OCI-LY7 (cell line): ENCODE results near the gene HCK. TPM values are rescaled to one million over a fixed set of nuclear protein-coding genes. Genes with fewer than 3 reads are reported as not detected.

Experiments
- BruUV-seq: library from RNA; stranded (reverse); fragments of 400-500 nt; replicated peaks from 2 replicates; lab custom pipeline; 2021; lab: Mats Ljungman, UMichigan
- CTCF ChIA-PET: fragments of 300-600 bp; sonication (Branson Sonifier 250); formaldehyde crosslinking; loops from one replicate; lab custom pipeline; 2022; ENCODE audit warnings: antibody characterized with exemption; ENCODE audit not compliant: unreplicated experiment; lab: Charles Lee
- POLR2A ChIA-PET: fragments of 300-600 bp; sonication (Branson Sonifier 250); formaldehyde crosslinking; loops from one replicate; lab custom pipeline; 2022; ENCODE audit warnings: antibody characterized with exemption; lab: Charles Lee
- DNase-seq: peaks from one replicate; pipeline ENCODE4 v3.0.0-alpha.2; 2015; ENCODE audit warnings: low spot score
- H2AFZ ChIP-seq: fragments of 200-600 bp; sonication (generic), shearing (Covaris generic); 2 replicates; pipeline ENCODE4 v1.6.1; 2014; ENCODE audit warnings: mild to moderate bottlenecking, antibody characterized with exemption, low read length, moderate library complexity
- H3K27ac ChIP-seq: fragments of 200-600 bp; sonication (generic); 2 replicates; pipeline ENCODE4 v1.5.1; 2014; ENCODE audit warnings: mixed run types, low read depth, mild to moderate bottlenecking, moderate library complexity, low read length, inconsistent platforms; ENCODE audit not compliant: poor library complexity, severe bottlenecking
- H3K36me3 ChIP-seq: fragments of 200-600 bp; sonication (generic); 2 replicates; pipeline ENCODE4 v1.6.1; 2014; ENCODE audit warnings: mild to moderate bottlenecking, antibody characterized with exemption, low read length, moderate library complexity, mixed read lengths; ENCODE audit not compliant: insufficient read depth
- H3K4me1 ChIP-seq: fragments of 200-600 bp; sonication (generic); 2 replicates; pipeline ENCODE4 v1.5.1; 2014; ENCODE audit warnings: mild to moderate bottlenecking, low read length; ENCODE audit not compliant: insufficient read depth, poor library complexity, severe bottlenecking
- H3K4me2 ChIP-seq: fragments of 200-600 bp; sonication (generic); 2 replicates; pipeline ENCODE4 v1.6.1; 2014; ENCODE audit warnings: mild to moderate bottlenecking, low read length
- H3K4me3 ChIP-seq: fragments of 200-600 bp; sonication (generic); 2 replicates; pipeline ENCODE4 v1.5.1; 2014; ENCODE audit warnings: mild to moderate bottlenecking, low read depth, low read length; ENCODE audit not compliant: poor library complexity, severe bottlenecking
- H3K79me2 ChIP-seq: fragments of 200-600 bp; sonication (generic); 2 replicates; pipeline ENCODE4 v1.6.1; 2016; ENCODE audit warnings: low read depth, mild to moderate bottlenecking, low read length, moderate library complexity, mixed read lengths; ENCODE audit not compliant: insufficient read depth
- H3K9me2 ChIP-seq: fragments of 200-600 bp; sonication (generic); 2 replicates; pipeline ENCODE4 v1.6.1; 2016; ENCODE audit warnings: mild to moderate bottlenecking, low read length, mixed read lengths; ENCODE audit not compliant: insufficient read depth
- H3K9me3 ChIP-seq: fragments of 200-600 bp; sonication (generic); 2 replicates; pipeline ENCODE4 v1.6.1; 2014; ENCODE audit warnings: mild to moderate bottlenecking, mixed run types, low read length, mixed read lengths
- H4K20me1 ChIP-seq: fragments of 200-600 bp; sonication (generic); 2 replicates; pipeline ENCODE4 v1.6.1; 2014; ENCODE audit warnings: mild to moderate bottlenecking, antibody characterized with exemption, low read length, moderate library complexity, mixed read lengths; ENCODE audit not compliant: insufficient read depth
- EZH2phosphoT487 ChIP-seq: fragments of 200-600 bp; sonication (generic); IDR thresholded peaks from 2 replicates; pipeline ENCODE4 v1.6.1; 2018; ENCODE audit warnings: low read depth, borderline replicate concordance, mild to moderate bottlenecking, mixed run types, antibody characterized with exemption, low read length, moderate library complexity, mixed read lengths
- intact Hi-C: fragments of 100-400 bp; cut with micrococcal nuclease; formaldehyde crosslinking; loops from one replicate; pipeline ENCODE4 v1.10.0; 2022; ENCODE audit not compliant: unreplicated experiment
- total RNA-seq, 2 experiments: library from RNA; depleted of rRNA in 1 of 2; stranded (reverse); fragments of >200 nt in 1 of 2; shearing (Covaris generic) in 1 of 2; gene quantifications; 2 replicates each; pipeline ENCODE4 v1.2.3, GENCODE V29; 2014 to 2022
- TF ChIP-seq, protein P1 (sequence below): fragments of 200-600 bp; sonication (generic); conservative IDR thresholded peaks from 2 replicates; pipeline ENCODE4 v1.5.1; 2014; ENCODE audit warnings: mild to moderate bottlenecking, antibody characterized with exemption, low read length, moderate library complexity, mixed read lengths

HCK gene
- total RNA-seq, 2 experiments from 2014 or later = 0.19 to 3.2 TPM

DNA sequence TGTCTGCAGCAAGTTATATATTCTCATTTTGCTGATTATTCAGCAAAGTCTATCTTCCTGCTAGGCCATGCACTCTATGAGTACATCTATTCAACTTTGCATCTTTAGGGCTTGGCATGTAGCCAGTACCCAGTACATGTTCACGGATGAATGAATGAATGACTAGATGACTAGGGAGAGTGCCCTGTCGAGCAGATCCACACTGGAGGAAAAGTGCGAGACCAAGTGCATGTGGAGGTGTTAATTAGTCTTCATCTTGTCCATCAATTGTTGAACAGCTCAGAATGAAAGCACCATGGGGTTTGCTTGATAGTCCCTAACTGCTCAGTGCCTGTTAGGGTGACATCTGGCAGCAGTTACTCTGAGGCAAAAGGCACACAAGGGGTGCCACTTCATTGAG lies 87.9 kb downstream of the HCK start:
- no peak overlapping the region for H2AFZ ChIP-seq
- no peaks in the 10 kb centered on the region for H4K20me1 ChIP-seq
- BruUV-seq = no TSS peak
- POLR2A ChIA-PET = interaction anchor here (0.5 kb wide), 1 partner anchor 20 kb away, joined by 4 read pairs; no protein-coding TSS in a partner anchor
- intact Hi-C loops = no loop called here
- H3K4me3 ChIP-seq = no peak overlapping the region
- peaks cover 12% of the 10 kb centered on the region for H3K4me1 ChIP-seq
- no peak overlapping the region for H3K27ac ChIP-seq
- no peak for TF ChIP-seq EZH2phosphoT487
- TF ChIP-seq, protein P1, sequence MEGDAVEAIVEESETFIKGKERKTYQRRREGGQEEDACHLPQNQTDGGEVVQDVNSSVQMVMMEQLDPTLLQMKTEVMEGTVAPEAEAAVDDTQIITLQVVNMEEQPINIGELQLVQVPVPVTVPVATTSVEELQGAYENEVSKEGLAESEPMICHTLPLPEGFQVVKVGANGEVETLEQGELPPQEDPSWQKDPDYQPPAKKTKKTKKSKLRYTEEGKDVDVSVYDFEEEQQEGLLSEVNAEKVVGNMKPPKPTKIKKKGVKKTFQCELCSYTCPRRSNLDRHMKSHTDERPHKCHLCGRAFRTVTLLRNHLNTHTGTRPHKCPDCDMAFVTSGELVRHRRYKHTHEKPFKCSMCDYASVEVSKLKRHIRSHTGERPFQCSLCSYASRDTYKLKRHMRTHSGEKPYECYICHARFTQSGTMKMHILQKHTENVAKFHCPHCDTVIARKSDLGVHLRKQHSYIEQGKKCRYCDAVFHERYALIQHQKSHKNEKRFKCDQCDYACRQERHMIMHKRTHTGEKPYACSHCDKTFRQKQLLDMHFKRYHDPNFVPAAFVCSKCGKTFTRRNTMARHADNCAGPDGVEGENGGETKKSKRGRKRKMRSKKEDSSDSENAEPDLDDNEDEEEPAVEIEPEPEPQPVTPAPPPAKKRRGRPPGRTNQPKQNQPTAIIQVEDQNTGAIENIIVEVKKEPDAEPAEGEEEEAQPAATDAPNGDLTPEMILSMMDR = no peak
- CTCF ChIA-PET = no interaction called here
- no peaks in the 10 kb centered on the region for H3K79me2 ChIP-seq
- no peaks in the 10 kb centered on the region for H3K9me2 ChIP-seq
- no peak overlapping the region for H3K4me2 ChIP-seq
- H3K9me3 ChIP-seq = no peaks in the 10 kb centered on the region
- peaks cover 93% of the 10 kb centered on the region for H3K36me3 ChIP-seq
- DNase-seq = no peak

DNA sequence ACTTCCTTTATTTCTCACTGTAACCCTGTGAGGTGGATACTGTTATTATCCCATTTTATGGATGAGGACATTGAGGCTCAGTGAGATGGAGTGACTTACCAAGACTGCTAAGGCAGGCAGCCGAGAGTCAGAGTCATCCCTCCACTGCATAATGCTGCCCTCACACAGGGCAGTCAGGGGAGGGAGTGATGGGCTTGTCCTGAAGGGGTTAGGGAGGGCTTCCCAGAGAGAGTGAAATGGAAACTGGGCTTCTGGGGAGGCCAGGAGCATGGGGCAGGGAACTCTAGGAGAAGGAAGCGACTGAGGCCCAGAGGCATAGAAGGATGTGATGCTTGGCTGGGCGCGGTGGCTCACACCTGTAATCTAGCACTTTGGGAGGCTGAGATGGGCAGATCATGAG lies 88.6 kb downstream of the HCK start:
- TF ChIP-seq, protein P1 = no peak
- no peak for TF ChIP-seq EZH2phosphoT487
- Histone ChIP-seq H3K4me2 (no peak overlapping the region), H4K20me1 (no peaks in the 10 kb centered on the region), H3K27ac (no peak overlapping the region), H3K9me3 (no peaks in the 10 kb centered on the region), H2AFZ (no peak overlapping the region), H3K36me3 (peaks cover 96% of the 10 kb centered on the region), H3K79me2 (no peaks in the 10 kb centered on the region), H3K4me3 (no peak overlapping the region), H3K9me2 (no peaks in the 10 kb centered on the region), H3K4me1 (peaks cover 12% of the 10 kb centered on the region)
- BruUV-seq = no TSS peak
- POLR2A ChIA-PET = interaction anchor here (0.7 kb wide), 1 partner anchor 877 kb away, joined by 5 read pairs; no protein-coding TSS in a partner anchor
- no peak for DNase-seq
- intact Hi-C loops = no loop called here
- CTCF ChIA-PET = interaction anchor here (0.5 kb wide), 1 partner anchor 55 kb away, joined by 3 read pairs; no protein-coding TSS in a partner anchor

DNA sequence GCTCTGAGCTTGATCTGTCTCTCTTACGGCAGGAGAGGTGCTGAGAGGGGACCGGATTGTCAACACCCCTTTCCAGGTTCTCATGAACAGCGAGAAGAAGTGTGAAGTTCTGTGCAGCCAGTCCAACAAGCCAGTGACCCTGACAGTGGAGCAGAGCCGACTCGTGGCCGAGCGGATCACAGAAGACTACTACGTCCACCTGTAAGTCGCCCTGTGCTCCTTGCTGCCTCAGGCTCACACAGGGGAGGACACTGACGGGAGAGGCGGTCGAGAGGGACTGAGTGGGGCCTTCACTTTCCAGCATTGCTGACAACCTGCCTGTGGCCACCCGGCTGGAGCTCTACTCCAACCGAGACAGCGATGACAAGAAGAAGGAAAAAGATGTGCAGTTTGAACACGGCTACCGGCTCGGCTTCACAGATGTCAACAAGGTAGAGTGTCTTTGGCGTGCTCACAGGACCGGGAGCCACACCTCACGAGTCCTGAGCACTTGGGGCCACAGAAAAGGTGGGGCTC lies 89.5 kb downstream of the HCK start:
- Histone ChIP-seq H2AFZ (no peak overlapping the region), H3K27ac (no peak overlapping the region), H3K4me2 (no peak overlapping the region), H3K9me2 (no peaks in the 10 kb centered on the region), H3K4me1 (peaks cover 12% of the 10 kb centered on the region), H3K4me3 (no peak overlapping the region), H4K20me1 (no peaks in the 10 kb centered on the region), H3K9me3 (no peaks in the 10 kb centered on the region), H3K36me3 (peaks cover 96% of the 10 kb centered on the region), H3K79me2 (no peaks in the 10 kb centered on the region)
- ChIA-PET CTCF (no interaction called here), POLR2A (no interaction called here)
- intact Hi-C loops = no loop called here
- DNase-seq = no peak
- TF ChIP-seq, protein P1 = no peak
- no peak for TF ChIP-seq EZH2phosphoT487
- no TSS peak for BruUV-seq
